Measurements from ENCODE around the gene IFNK.
A peak's percentile ranks its signal among the peaks of the same experiment; 100 is the strongest.
"Not testable (repeated sequence)": the region's sequence is repeated elsewhere in the genome, so short reads cannot be mapped to it uniquely, and the experiment has no call there.

The IFNK gene

GRCh38 chr9:27495480-27496134 lies 28.5 kb upstream of the IFNK start:
- WGBS (ENCODE audit: insufficient coverage) = 100% methylated on average over 2 of the region's 3 CpGs
- no peak for DNase-seq
- peaks cover 0 to 3% (median 0%) of the 10 kb centered on the region in 5 experiments for H3K9me3 ChIP-seq (ENCODE audit: control extremely low read depth in 1 of 5, control insufficient read depth in 4 of 5, insufficient read depth in 2 of 5, low read depth in 1 of 5, low read length in 4 of 5)
- no peak overlapping the region for H3K4me3 ChIP-seq (ENCODE audit: control insufficient read depth in 1 of 7, extremely low read depth in 1 of 7, insufficient read depth in 4 of 7, low read depth in 2 of 7, low read length in 6 of 7)
- POLR2A ChIA-PET = no interaction called here
- CTCF ChIA-PET = no interaction called here
- H3K36me3 ChIP-seq (ENCODE audit: control insufficient read depth in 4 of 4, insufficient read depth in 4 of 4, low read length in 3 of 4) = no peaks in the 10 kb centered on the region
- peaks cover 0 to 8% (median 3%) of the 10 kb centered on the region in 4 experiments for H3K4me1 ChIP-seq (ENCODE audit: control extremely low read depth in 1 of 4, control insufficient read depth in 4 of 4, insufficient read depth in 4 of 4, low read length in 3 of 4)
- no peak overlapping the region for H3K27ac ChIP-seq (ENCODE audit: insufficient read depth in 1 of 2, low read depth in 1 of 2, low read length in 2 of 2, poor library complexity in 1 of 2, severe bottlenecking in 2 of 2)
- H3K27me3 ChIP-seq (replicated peaks in 2 of 5; ENCODE audit: control insufficient read depth in 4 of 5, insufficient read depth in 5 of 5, low read length in 4 of 5) = no peaks in the 10 kb centered on the region

- no peak for DNase-seq
- ChIA-PET CTCF (no interaction called here), POLR2A (no interaction called here)
- Histone ChIP-seq H3K9me3 (ENCODE audit: control extremely low read depth in 1 of 5, control insufficient read depth in 4 of 5, insufficient read depth in 2 of 5, low read depth in 1 of 5, low read length in 4 of 5) (peaks cover 0 to 3% (median 0%) of the 10 kb centered on the region in 5 experiments), H3K4me3 (ENCODE audit: control insufficient read depth in 1 of 7, extremely low read depth in 1 of 7, insufficient read depth in 4 of 7, low read depth in 2 of 7, low read length in 6 of 7) (no peak overlapping the region), H3K27me3 (replicated peaks in 2 of 5; ENCODE audit: control insufficient read depth in 4 of 5, insufficient read depth in 5 of 5, low read length in 4 of 5) (no peaks in the 10 kb centered on the region), H3K36me3 (ENCODE audit: control insufficient read depth in 4 of 4, insufficient read depth in 4 of 4, low read length in 3 of 4) (no peaks in the 10 kb centered on the region), H3K4me1 (ENCODE audit: control extremely low read depth in 1 of 4, control insufficient read depth in 4 of 4, insufficient read depth in 4 of 4, low read length in 3 of 4) (peaks cover 0 to 7% (median 3%) of the 10 kb centered on the region in 4 experiments), H3K27ac (ENCODE audit: insufficient read depth in 1 of 2, low read depth in 1 of 2, low read length in 2 of 2, poor library complexity in 1 of 2, severe bottlenecking in 2 of 2) (no peak overlapping the region)
- 71% methylated on average over 1 of the region's 3 CpGs for WGBS (ENCODE audit: insufficient coverage)
Measured at GRCh38 chr9:27496135-27496504, 28.0 kb upstream of the IFNK start.

- Histone ChIP-seq H3K27ac (ENCODE audit: insufficient read depth in 1 of 2, low read depth in 1 of 2, low read length in 2 of 2, poor library complexity in 1 of 2, severe bottlenecking in 2 of 2) (no peak overlapping the region), H3K4me3 (ENCODE audit: control insufficient read depth in 1 of 7, extremely low read depth in 1 of 7, insufficient read depth in 4 of 7, low read depth in 2 of 7, low read length in 6 of 7) (no peak overlapping the region), H3K9me3 (ENCODE audit: control extremely low read depth in 1 of 5, control insufficient read depth in 4 of 5, insufficient read depth in 2 of 5, low read depth in 1 of 5, low read length in 4 of 5) (peaks cover 0 to 3% (median 0%) of the 10 kb centered on the region in 5 experiments), H3K36me3 (ENCODE audit: control insufficient read depth in 4 of 4, insufficient read depth in 4 of 4, low read length in 3 of 4) (no peaks in the 10 kb centered on the region), H3K27me3 (replicated peaks in 2 of 5; ENCODE audit: control insufficient read depth in 4 of 5, insufficient read depth in 5 of 5, low read length in 4 of 5) (no peaks in the 10 kb centered on the region), H3K4me1 (ENCODE audit: control extremely low read depth in 1 of 4, control insufficient read depth in 4 of 4, insufficient read depth in 4 of 4, low read length in 3 of 4) (peaks cover 0 to 5% (median 3%) of the 10 kb centered on the region in 4 experiments)
- ChIA-PET CTCF (no interaction called here), POLR2A (interaction anchor here (0.6 kb wide), 1 partner anchor 61 kb away, joined by 3 read pairs; no protein-coding TSS in a partner anchor)
- WGBS (ENCODE audit: insufficient coverage) = 97% methylated on average over 9 of the region's 11 CpGs
- DNase-seq = no peak
Measured at GRCh38 chr9:27497883-27498417, 26.1 kb upstream of the IFNK start.

GRCh38 chr9:27499451-27499850 lies 24.6 kb upstream of the IFNK start:
- H3K27ac ChIP-seq (ENCODE audit: insufficient read depth in 1 of 2, low read depth in 1 of 2, low read length in 2 of 2, poor library complexity in 1 of 2, severe bottlenecking in 2 of 2) = no peak overlapping the region

GRCh38 chr9:27500902-27501301 lies 23.2 kb upstream of the IFNK start:
- CTCF ChIA-PET; H3K36me3 ChIP-seq (ENCODE audit: control insufficient read depth in 4 of 4, insufficient read depth in 4 of 4, low read length in 3 of 4); H3K9me3 ChIP-seq (ENCODE audit: control extremely low read depth in 1 of 5, control insufficient read depth in 4 of 5, insufficient read depth in 2 of 5, low read depth in 1 of 5, low read length in 4 of 5); POLR2A ChIA-PET; H3K27ac ChIP-seq (ENCODE audit: insufficient read depth in 1 of 2, low read depth in 1 of 2, low read length in 2 of 2, poor library complexity in 1 of 2, severe bottlenecking in 2 of 2); H3K27me3 ChIP-seq (replicated peaks in 2 of 5; ENCODE audit: control insufficient read depth in 4 of 5, insufficient read depth in 5 of 5, low read length in 4 of 5); H3K4me1 ChIP-seq (ENCODE audit: control extremely low read depth in 1 of 4, control insufficient read depth in 4 of 4, insufficient read depth in 4 of 4, low read length in 3 of 4); DNase-seq; H3K4me3 ChIP-seq (ENCODE audit: control insufficient read depth in 1 of 7, extremely low read depth in 1 of 7, insufficient read depth in 4 of 7, low read depth in 2 of 7, low read length in 6 of 7): not testable (repeated sequence)
- WGBS (ENCODE audit: insufficient coverage) = no CpG with 5 or more reads among the region's 3 CpGs

More at GRCh38 chr9:27499451-27499850, 24.6 kb upstream of the IFNK start:
- peak; percentile 39 to 76 (median 68) for DNase-seq
- CTCF ChIA-PET = interaction anchor here (0.6 to 1.3 kb wide), 2 partner anchors 166 to 488 kb away, joined by 4 to 5 read pairs; no protein-coding TSS in a partner anchor
- no peaks in the 10 kb centered on the region for H3K36me3 ChIP-seq (ENCODE audit: control insufficient read depth in 4 of 4, insufficient read depth in 4 of 4, low read length in 3 of 4)
- no CpG with 5 or more reads among the region's 2 CpGs for WGBS (ENCODE audit: insufficient coverage)
- no peaks in the 10 kb centered on the region for H3K27me3 ChIP-seq (replicated peaks in 2 of 5; ENCODE audit: control insufficient read depth in 4 of 5, insufficient read depth in 5 of 5, low read length in 4 of 5)
- peaks cover 0 to 5% (median 3%) of the 10 kb centered on the region in 4 experiments for H3K4me1 ChIP-seq (ENCODE audit: control extremely low read depth in 1 of 4, control insufficient read depth in 4 of 4, insufficient read depth in 4 of 4, low read length in 3 of 4)
- H3K4me3 ChIP-seq (ENCODE audit: control insufficient read depth in 1 of 7, extremely low read depth in 1 of 7, insufficient read depth in 4 of 7, low read depth in 2 of 7, low read length in 6 of 7) = no peak overlapping the region
- H3K9me3 ChIP-seq (ENCODE audit: control extremely low read depth in 1 of 5, control insufficient read depth in 4 of 5, insufficient read depth in 2 of 5, low read depth in 1 of 5, low read length in 4 of 5) = peaks cover 0 to 1% (median 0%) of the 10 kb centered on the region in 5 experiments
- POLR2A ChIA-PET = no interaction called here

- no peaks in the 10 kb centered on the region for H3K27me3 ChIP-seq (replicated peaks in 2 of 5; ENCODE audit: control insufficient read depth in 4 of 5, insufficient read depth in 5 of 5, low read length in 4 of 5)
- POLR2A ChIA-PET = no interaction called here
- no peak overlapping the region for H3K27ac ChIP-seq (ENCODE audit: insufficient read depth in 1 of 2, low read depth in 1 of 2, low read length in 2 of 2, poor library complexity in 1 of 2, severe bottlenecking in 2 of 2)
- H3K4me1 ChIP-seq (ENCODE audit: control extremely low read depth in 1 of 4, control insufficient read depth in 4 of 4, insufficient read depth in 4 of 4, low read length in 3 of 4) = peaks cover 0 to 5% (median 3%) of the 10 kb centered on the region in 4 experiments
- 100% methylated on average over 4 of the region's 4 CpGs for WGBS (ENCODE audit: insufficient coverage)
- CTCF ChIA-PET = no interaction called here
- DNase-seq = no peak
- no peaks in the 10 kb centered on the region for H3K36me3 ChIP-seq (ENCODE audit: control insufficient read depth in 4 of 4, insufficient read depth in 4 of 4, low read length in 3 of 4)
- H3K4me3 ChIP-seq (ENCODE audit: control insufficient read depth in 1 of 7, extremely low read depth in 1 of 7, insufficient read depth in 4 of 7, low read depth in 2 of 7, low read length in 6 of 7) = no peak overlapping the region
- H3K9me3 ChIP-seq (ENCODE audit: control extremely low read depth in 1 of 5, control insufficient read depth in 4 of 5, insufficient read depth in 2 of 5, low read depth in 1 of 5, low read length in 4 of 5) = no peaks in the 10 kb centered on the region
Measured at GRCh38 chr9:27503623-27504022, 20.5 kb upstream of the IFNK start.

- Histone ChIP-seq H3K36me3 (ENCODE audit: control insufficient read depth in 4 of 4, insufficient read depth in 4 of 4, low read length in 3 of 4) (no peaks in the 10 kb centered on the region), H3K27ac (ENCODE audit: insufficient read depth in 1 of 2, low read depth in 1 of 2, low read length in 2 of 2, poor library complexity in 1 of 2, severe bottlenecking in 2 of 2) (no peak overlapping the region), H3K9me3 (ENCODE audit: control extremely low read depth in 1 of 5, control insufficient read depth in 4 of 5, insufficient read depth in 2 of 5, low read depth in 1 of 5, low read length in 4 of 5) (no peaks in the 10 kb centered on the region), H3K4me1 (ENCODE audit: control extremely low read depth in 1 of 4, control insufficient read depth in 4 of 4, insufficient read depth in 4 of 4, low read length in 3 of 4) (peaks cover 0 to 5% (median 1%) of the 10 kb centered on the region in 4 experiments), H3K27me3 (replicated peaks in 2 of 5; ENCODE audit: control insufficient read depth in 4 of 5, insufficient read depth in 5 of 5, low read length in 4 of 5) (no peaks in the 10 kb centered on the region), H3K4me3 (ENCODE audit: control insufficient read depth in 1 of 7, extremely low read depth in 1 of 7, insufficient read depth in 4 of 7, low read depth in 2 of 7, low read length in 6 of 7) (no peak overlapping the region)
- CTCF ChIA-PET = interaction anchor here (1.3 kb wide), 1 partner anchor 25 kb away, joined by 3 read pairs; no protein-coding TSS in a partner anchor
- no peak for DNase-seq
- POLR2A ChIA-PET = no interaction called here
Measured at GRCh38 chr9:27504259-27504658, 19.8 kb upstream of the IFNK start.

Measured in common myeloid progenitor, CD34-positive (primary cell).